H1 (cell line): ENCODE data around the gene BICD1. TPM values are rescaled to one million over a fixed set of nuclear protein-coding genes. Genes with fewer than 3 reads are reported as not detected.

Source experiments
- ATF2 ChIP-seq: IDR thresholded peaks from 2 replicates; pipeline ENCODE4 v1.6.1; 2012; ENCODE audit warnings: low read length, inconsistent platforms
- EP300 ChIP-seq, 2 experiments: IDR thresholded peaks; 1 replicate in 1 of 2; 2 replicates in 1 of 2; pipeline ENCODE4 v1.6.1; 2011 to 2012; ENCODE audit warnings: low read depth in 2 of 2, low read length in 2 of 2, mild to moderate bottlenecking in 2 of 2, borderline replicate concordance in 1 of 2, inconsistent platforms in 1 of 2, moderate library complexity in 1 of 2
- polyA plus RNA-seq, 7 experiments: library from polyadenylated mRNA; depleted of rRNA in 3 of 7; stranded (reverse) in 5 of 7; unstranded in 2 of 7; fragments of >200 nt in 5 of 7; fragments of 200-250 nt in 2 of 7; gene quantifications; 1 replicate in 5 of 7; 2 replicates in 1 of 7; 4 replicates in 1 of 7; pipeline versions ENCODE4 v1.2.1 to v1.2.3, GENCODE V29; 2011 to 2013; ENCODE audit warnings: missing spikeins in 2 of 7, mixed read lengths in 2 of 7
- total RNA-seq: library from RNA; stranded (reverse); fragmentation: NEBNext Ultra II Directional; extraction: Animal tissue kit (Norgen Biotek cat#: 25700); gene quantifications from 2 replicates; pipeline ENCODE4 v1.2.1, GENCODE V29; 2021

The BICD1 gene
- total and polyA plus RNA-seq, 2 of the 8 experiments (the other 6 are each of a cell fraction or from before 2014, with no cell fraction given) = 34.1 to 58.4 TPM

- no peak for TF ChIP-seq ATF2
- no peak for TF ChIP-seq EP300 (IDR thresholded peaks at IDR 0.05; ENCODE audit: borderline replicate concordance in 1 of 2, low read depth in 2 of 2, low read length in 2 of 2)
Observed at GRCh38 chr12:32217354-32218310, 111.0 kb downstream of the BICD1 start (continued).
